Measurements from ENCODE around the gene TCF4. TPM values are rescaled to one million over a fixed set of nuclear protein-coding genes. Genes with fewer than 3 reads are reported as not detected.
A peak's percentile ranks its signal among the peaks of the same experiment; 100 is the strongest.

The TCF4 gene
- total RNA-seq, 2 experiments from 2014 or later: 0.21 to 0.26 TPM

GRCh38 chr18:55605733-55606338 lies 17.8 kb upstream of the TCF4 start:
- Mint-ChIP-seq H3K27me3 (ENCODE audit: low read depth) (no peaks in the 10 kb centered on the region), H3K4me3 (no peak overlapping the region), H3K4me1 (ENCODE audit: low read depth) (no peaks in the 10 kb centered on the region), H3K36me3 (ENCODE audit: low read depth) (no peaks in the 10 kb centered on the region), H3K9me3 (ENCODE audit: insufficient read depth) (no peaks in the 10 kb centered on the region), H3K27ac (no peak overlapping the region)
- DNase-seq (no peak), ATAC-seq (no peak)
- POLR2A ChIA-PET: no interaction called here
- CTCF ChIA-PET: no interaction called here

DNA sequence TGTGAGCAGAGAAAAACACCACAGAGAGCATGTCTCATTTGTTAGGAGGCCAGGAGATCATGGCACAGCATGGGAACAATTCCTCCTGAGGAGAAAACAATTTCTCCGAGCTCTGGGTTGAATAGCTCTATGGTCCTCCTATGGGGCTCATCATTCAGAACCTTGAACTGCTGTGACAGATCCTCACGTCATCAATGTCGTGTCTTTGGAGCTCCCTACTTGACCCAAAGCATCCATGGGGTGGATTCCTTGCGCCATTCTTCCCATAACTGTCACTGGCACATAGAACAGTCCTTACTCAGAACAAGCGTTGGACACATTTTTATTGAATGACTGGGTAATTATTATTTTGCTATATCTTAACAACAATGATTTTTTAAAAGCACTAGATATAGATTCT lies 15.8 kb upstream of the TCF4 start:
- DNase-seq (no peak), ATAC-seq (no peak)
- ChIA-PET POLR2A (no interaction called here), CTCF (no interaction called here)
- Mint-ChIP-seq H3K27ac (no peak overlapping the region), H3K36me3 (ENCODE audit: low read depth) (no peaks in the 10 kb centered on the region), H3K9me3 (ENCODE audit: insufficient read depth) (no peaks in the 10 kb centered on the region), H3K4me3 (no peak overlapping the region), H3K4me1 (ENCODE audit: low read depth) (no peaks in the 10 kb centered on the region), H3K27me3 (ENCODE audit: low read depth) (no peaks in the 10 kb centered on the region)

GRCh38 chr18:55593888-55594287 lies 5.9 kb upstream of the TCF4 start:
- peaks cover 7% of the 10 kb centered on the region for H3K27me3 Mint-ChIP-seq (ENCODE audit: low read depth)
- no peak overlapping the region for H3K4me3 Mint-ChIP-seq
- peaks cover 12% of the 10 kb centered on the region for H3K4me1 Mint-ChIP-seq (ENCODE audit: low read depth)
- ChIA-PET POLR2A (no interaction called here), CTCF (no interaction called here)
- DNase-seq: no peak
- H3K27ac Mint-ChIP-seq: no peak overlapping the region
- no peak for ATAC-seq
- no peaks in the 10 kb centered on the region for H3K9me3 Mint-ChIP-seq (ENCODE audit: insufficient read depth)
- H3K36me3 Mint-ChIP-seq (ENCODE audit: low read depth): peaks cover 4% of the 10 kb centered on the region

DNA sequence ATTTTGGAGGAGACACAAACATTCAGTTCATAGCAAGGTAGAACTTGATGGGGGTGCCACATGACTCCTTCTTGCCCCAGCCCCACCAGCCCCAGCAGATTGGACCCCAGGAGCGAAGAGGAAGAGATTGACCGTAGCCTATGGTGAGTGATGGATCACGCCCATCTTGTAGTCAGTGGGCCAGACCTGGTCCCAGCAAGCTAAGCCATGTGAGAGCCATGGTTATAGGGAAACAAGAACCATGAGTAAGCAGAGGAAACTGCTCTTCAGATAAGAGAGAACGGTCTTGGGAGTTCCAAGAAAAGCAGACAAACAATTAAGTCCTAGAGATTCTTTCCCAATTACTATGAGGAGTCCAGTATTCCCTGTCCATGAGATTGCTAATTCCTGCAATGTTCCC lies 4.6 kb upstream of the TCF4 start:
- no peak for ATAC-seq
- no peak overlapping the region for H3K4me3 Mint-ChIP-seq
- H3K27me3 Mint-ChIP-seq (ENCODE audit: low read depth): peaks cover 12% of the 10 kb centered on the region
- peaks cover 4% of the 10 kb centered on the region for H3K36me3 Mint-ChIP-seq (ENCODE audit: low read depth)
- H3K4me1 Mint-ChIP-seq (ENCODE audit: low read depth): peaks cover 18% of the 10 kb centered on the region
- CTCF ChIA-PET: no interaction called here
- no peak for DNase-seq
- H3K9me3 Mint-ChIP-seq (ENCODE audit: insufficient read depth): no peaks in the 10 kb centered on the region
- POLR2A ChIA-PET: no interaction called here
- no peak overlapping the region for H3K27ac Mint-ChIP-seq

- ATAC-seq (no peak), DNase-seq (no peak)
- Mint-ChIP-seq H3K27me3 (ENCODE audit: low read depth) (peaks cover 16% of the 10 kb centered on the region), H3K4me1 (ENCODE audit: low read depth) (peaks cover 18% of the 10 kb centered on the region), H3K4me3 (no peak overlapping the region), H3K9me3 (ENCODE audit: insufficient read depth) (no peaks in the 10 kb centered on the region), H3K27ac (no peak overlapping the region), H3K36me3 (ENCODE audit: low read depth) (peaks cover 4% of the 10 kb centered on the region)
- CTCF ChIA-PET: no interaction called here
- POLR2A ChIA-PET: no interaction called here
These were observed 4.1 kb upstream of the TCF4 start for GRCh38 chr18:55592106-55592505.

DNA sequence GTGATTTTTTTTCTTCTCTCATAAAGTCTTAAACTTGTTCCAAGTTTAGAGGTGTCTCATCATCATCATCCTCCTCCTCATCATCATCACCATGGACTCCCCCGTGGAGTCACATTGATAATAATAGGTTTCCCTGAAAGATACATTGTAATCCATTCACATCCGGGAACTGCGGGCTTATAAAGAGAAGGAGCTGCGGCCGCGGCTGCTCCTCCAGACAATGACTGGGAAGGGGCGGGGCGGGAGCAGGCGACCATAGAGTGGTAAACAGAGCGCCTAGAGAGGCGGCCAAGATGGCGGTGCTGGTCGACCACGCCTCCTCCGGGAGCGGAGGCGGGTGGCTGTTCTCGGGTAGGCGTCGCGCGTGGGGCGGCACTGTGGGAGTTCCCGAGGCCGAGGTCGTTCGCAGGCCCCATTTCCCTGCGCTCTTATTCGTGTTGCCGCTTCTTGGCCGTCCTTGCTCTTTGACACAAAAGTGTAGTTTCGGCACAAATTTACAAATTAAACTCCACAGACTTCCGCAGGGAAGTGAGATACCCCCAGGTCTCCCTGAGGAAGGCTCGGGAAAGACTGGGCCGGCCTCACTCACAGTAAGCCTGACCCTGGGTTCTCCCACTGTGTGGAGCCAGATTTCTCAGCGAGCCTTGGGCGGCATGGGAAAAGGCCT lies 1.8 kb upstream of the TCF4 start:
- Mint-ChIP-seq H3K27ac (peak overlapping the region; percentile 79), H3K27me3 (ENCODE audit: low read depth) (peaks cover 36% of the 10 kb centered on the region), H3K4me1 (ENCODE audit: low read depth) (peaks cover 25% of the 10 kb centered on the region), H3K4me3 (peak overlapping the region; percentile 70), H3K9me3 (ENCODE audit: insufficient read depth) (no peaks in the 10 kb centered on the region), H3K36me3 (ENCODE audit: low read depth) (peaks cover 4% of the 10 kb centered on the region)
- DNase-seq: peak; percentile 87
- POLR2A ChIA-PET: no interaction called here
- peak; percentile 88 for ATAC-seq
- CTCF ChIA-PET: no interaction called here

DNA sequence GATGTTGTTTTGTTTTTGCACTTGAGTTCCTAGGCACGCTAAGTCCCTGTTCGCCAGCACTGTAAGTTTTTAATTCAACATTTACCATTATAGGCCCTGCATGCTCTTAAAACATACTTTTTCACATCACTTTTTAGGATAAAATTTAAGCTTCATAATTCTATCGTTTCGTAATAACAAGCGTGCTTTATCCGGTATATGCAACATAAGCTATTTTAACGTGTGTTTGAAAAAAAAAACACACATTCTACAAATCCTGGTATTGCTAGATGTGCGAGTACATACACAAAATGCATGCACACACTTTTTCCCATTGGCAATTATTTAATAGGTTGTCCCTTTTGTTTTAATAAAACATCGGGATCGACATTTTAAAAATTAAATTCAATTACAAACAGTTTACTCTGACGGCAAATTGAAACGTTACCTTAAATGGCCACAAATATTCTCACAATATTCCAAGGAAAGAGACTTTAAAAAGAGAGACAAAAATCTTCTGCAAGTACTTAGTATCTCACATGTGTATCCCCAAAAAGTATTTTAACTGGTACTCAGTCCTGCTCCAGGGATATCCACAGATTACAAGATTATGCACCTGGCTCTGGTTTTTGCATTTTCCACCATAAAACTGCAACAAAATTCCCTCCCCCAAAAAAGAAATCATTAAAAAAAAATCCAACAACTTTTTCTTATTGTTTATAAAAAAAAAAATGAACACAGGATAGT lies 1.0 kb upstream of the TCF4 start:
- ATAC-seq (no peak), DNase-seq (no peak)
- Mint-ChIP-seq H3K9me3 (ENCODE audit: insufficient read depth) (no peaks in the 10 kb centered on the region), H3K4me3 (peak overlapping the region; percentile 70), H3K27ac (no peak overlapping the region), H3K27me3 (ENCODE audit: low read depth) (peaks cover 36% of the 10 kb centered on the region), H3K36me3 (ENCODE audit: low read depth) (peaks cover 4% of the 10 kb centered on the region), H3K4me1 (ENCODE audit: low read depth) (peaks cover 25% of the 10 kb centered on the region)
- ChIA-PET CTCF (no interaction called here), POLR2A (interaction anchor here (0.6 kb wide), 1 partner anchor 87 kb away, joined by 3 read pairs; no protein-coding TSS in a partner anchor)

GRCh38 chr18:55587418-55588110 lies 428 bp downstream of the TCF4 start:
- Mint-ChIP-seq H3K27ac (peak overlapping the region; percentile 52), H3K27me3 (ENCODE audit: low read depth) (peaks cover 37% of the 10 kb centered on the region), H3K4me1 (ENCODE audit: low read depth) (peaks cover 25% of the 10 kb centered on the region), H3K36me3 (ENCODE audit: low read depth) (peaks cover 4% of the 10 kb centered on the region), H3K4me3 (peak overlapping the region; percentile 76), H3K9me3 (ENCODE audit: insufficient read depth) (no peaks in the 10 kb centered on the region)
- CTCF ChIA-PET: no interaction called here
- POLR2A ChIA-PET: no interaction called here
- DNase-seq (no peak), ATAC-seq (peak; percentile 68)

DNA sequence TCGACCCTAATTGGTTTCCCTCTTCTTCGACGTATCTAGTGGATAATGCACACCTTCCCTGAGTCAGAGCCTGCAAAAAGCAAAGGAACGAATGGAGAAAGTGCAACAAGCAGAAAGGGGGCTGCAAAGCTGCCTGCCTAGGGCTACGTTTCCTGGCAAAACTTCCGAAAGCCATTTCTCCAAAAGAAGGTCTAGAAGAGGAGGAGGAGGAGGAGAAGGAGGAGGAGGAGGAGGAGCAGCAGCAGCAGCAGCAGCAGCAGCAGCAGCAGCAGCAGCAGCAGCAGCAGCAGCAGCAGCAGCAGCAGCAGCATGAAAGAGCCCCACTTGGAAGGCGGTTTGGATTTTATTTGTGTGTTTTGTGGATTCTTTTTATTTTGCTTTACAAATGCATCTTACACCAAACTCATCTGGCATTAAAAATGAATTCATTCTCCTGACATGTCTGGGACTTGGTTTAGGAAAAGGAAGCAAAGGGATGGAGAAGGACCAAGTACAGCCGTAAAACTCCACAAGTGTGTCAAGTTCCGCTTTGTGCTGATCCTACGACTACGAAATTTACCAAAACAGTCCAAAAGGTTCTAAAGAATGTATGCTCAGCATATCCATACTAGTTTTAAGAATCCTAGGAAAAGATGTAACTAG lies 2.0 kb downstream of the TCF4 start:
- peaks cover 39% of the 10 kb centered on the region for H3K27me3 Mint-ChIP-seq (ENCODE audit: low read depth)
- peak overlapping the region; percentile 13 for H3K4me3 Mint-ChIP-seq

GRCh38 chr18:55585065-55585919 lies 2.7 kb downstream of the TCF4 start:
- Mint-ChIP-seq H3K9me3 (ENCODE audit: insufficient read depth) (no peaks in the 10 kb centered on the region), H3K27me3 (ENCODE audit: low read depth) (peaks cover 39% of the 10 kb centered on the region), H3K4me1 (ENCODE audit: low read depth) (peaks cover 25% of the 10 kb centered on the region), H3K27ac (no peak overlapping the region), H3K4me3 (no peak overlapping the region), H3K36me3 (ENCODE audit: low read depth) (peaks cover 4% of the 10 kb centered on the region)
- ATAC-seq (no peak), DNase-seq (no peak)
- POLR2A ChIA-PET: no interaction called here
- CTCF ChIA-PET: no interaction called here

More for the DNA sequence above, 2.0 kb downstream of the TCF4 start:
- H3K4me1 Mint-ChIP-seq (ENCODE audit: low read depth): peaks cover 25% of the 10 kb centered on the region
- peaks cover 4% of the 10 kb centered on the region for H3K36me3 Mint-ChIP-seq (ENCODE audit: low read depth)
- H3K9me3 Mint-ChIP-seq (ENCODE audit: insufficient read depth): no peaks in the 10 kb centered on the region
- ATAC-seq: no peak
- DNase-seq: no peak
- POLR2A ChIA-PET: no interaction called here
- CTCF ChIA-PET: no interaction called here
- H3K27ac Mint-ChIP-seq: no peak overlapping the region

DNA sequence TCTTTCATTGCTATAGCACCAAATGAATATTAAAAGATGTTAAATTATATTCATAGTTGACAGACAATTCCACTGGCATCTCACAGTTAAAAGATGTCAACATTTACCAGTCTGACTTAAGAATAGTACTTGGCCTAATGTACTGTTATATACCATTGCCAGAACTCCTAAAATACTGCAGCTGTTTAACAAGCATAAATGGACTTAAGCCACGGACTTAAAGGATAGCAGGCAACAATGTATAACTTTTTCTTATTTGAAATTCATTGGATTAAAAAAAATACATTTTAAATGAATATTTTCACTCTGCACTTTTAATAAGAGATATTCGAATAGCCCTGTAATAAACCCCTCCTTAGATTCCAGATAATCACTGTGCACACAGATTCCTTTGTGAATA lies 3.8 kb downstream of the TCF4 start:
- no peak for DNase-seq
- no peaks in the 10 kb centered on the region for H3K9me3 Mint-ChIP-seq (ENCODE audit: insufficient read depth)

More for the DNA sequence above, 3.8 kb downstream of the TCF4 start:
- no peak for ATAC-seq
- POLR2A ChIA-PET: no interaction called here
- Mint-ChIP-seq H3K4me3 (no peak overlapping the region), H3K36me3 (ENCODE audit: low read depth) (no peaks in the 10 kb centered on the region), H3K4me1 (ENCODE audit: low read depth) (peaks cover 16% of the 10 kb centered on the region), H3K27me3 (ENCODE audit: low read depth) (peaks cover 38% of the 10 kb centered on the region), H3K27ac (no peak overlapping the region)
- CTCF ChIA-PET: no interaction called here

Measured in activated CD8-positive, alpha-beta T cell treated with anti-CD3 and anti-CD28 coated beads, Interleukin-2, amount 10 ng/mL, durations not matched to agents 7 days and 5 days (primary cell).